ENCODE data around the gene GPR137. TPM values are rescaled to one million over a fixed set of nuclear protein-coding genes. Genes with fewer than 3 reads are reported as not detected.
A peak's percentile ranks its signal among the peaks of the same experiment; 100 is the strongest.

The GPR137 gene
- total RNA-seq, 2 experiments from 2014 or later, result 31.4 to 37.9 TPM

DNA sequence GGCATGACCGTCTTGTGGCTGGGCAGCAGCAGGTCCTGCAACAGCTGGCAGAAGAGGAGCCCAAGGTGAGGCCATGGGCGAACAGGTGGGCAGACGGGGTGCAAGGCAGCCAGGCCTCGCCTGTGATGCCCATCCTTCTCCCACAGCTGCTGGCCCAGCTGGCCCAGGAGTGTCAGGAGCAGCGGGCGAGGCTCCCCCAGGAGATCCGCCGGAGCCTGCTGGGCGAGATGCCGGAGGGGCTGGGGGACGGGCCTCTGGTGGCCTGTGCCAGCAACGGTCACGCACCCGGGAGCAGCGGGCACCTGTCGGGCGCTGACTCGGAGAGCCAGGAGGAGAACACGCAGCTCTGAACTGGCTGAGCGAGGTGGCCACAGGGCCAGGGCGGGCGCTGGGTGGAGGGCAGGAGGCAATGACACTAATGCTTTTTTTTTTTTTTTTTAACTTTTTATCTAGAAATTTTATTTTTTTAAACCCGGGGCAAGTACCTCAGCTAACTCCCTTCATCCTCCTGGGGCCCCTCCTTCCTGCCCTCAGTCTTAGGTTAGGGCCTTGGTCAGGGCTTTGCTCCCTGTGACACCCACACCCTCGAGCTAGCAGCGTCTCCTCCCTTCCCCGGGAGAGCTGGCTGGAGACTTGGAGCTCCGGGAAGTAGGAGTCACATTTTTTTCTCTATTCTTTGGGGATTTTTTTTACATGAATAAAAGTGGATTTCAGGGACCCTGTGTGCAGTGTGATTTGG is 18.3 kb upstream of the GPR137 start:
- CTCF ChIA-PET, result interaction anchor here (0.7 to 7.0 kb wide), 3 partner anchors 17 to 50 kb away, joined by 3 to 80 read pairs (median 24); partner anchors contain the start of genes CATSPERZ, ESRRA and TRMT112
- Mint-ChIP-seq H3K27ac (peak overlapping the region; percentile 89), H3K9me3 (no peaks in the 10 kb centered on the region), H3K4me3 (no peak overlapping the region), H3K36me3 (ENCODE audit: low read depth) (peaks cover 20% of the 10 kb centered on the region), H3K27me3 (no peaks in the 10 kb centered on the region), H3K4me1 (peaks cover 27% of the 10 kb centered on the region)
- POLR2A ChIA-PET, result interaction anchor here (0.9 to 6.5 kb wide), 8 partner anchors 9 to 81 kb away, joined by 5 to 161 read pairs (median 48); partner anchors contain the start of genes BAD, ESRRA, FERMT3 and GPR137
- no peak for DNase-seq

DNA sequence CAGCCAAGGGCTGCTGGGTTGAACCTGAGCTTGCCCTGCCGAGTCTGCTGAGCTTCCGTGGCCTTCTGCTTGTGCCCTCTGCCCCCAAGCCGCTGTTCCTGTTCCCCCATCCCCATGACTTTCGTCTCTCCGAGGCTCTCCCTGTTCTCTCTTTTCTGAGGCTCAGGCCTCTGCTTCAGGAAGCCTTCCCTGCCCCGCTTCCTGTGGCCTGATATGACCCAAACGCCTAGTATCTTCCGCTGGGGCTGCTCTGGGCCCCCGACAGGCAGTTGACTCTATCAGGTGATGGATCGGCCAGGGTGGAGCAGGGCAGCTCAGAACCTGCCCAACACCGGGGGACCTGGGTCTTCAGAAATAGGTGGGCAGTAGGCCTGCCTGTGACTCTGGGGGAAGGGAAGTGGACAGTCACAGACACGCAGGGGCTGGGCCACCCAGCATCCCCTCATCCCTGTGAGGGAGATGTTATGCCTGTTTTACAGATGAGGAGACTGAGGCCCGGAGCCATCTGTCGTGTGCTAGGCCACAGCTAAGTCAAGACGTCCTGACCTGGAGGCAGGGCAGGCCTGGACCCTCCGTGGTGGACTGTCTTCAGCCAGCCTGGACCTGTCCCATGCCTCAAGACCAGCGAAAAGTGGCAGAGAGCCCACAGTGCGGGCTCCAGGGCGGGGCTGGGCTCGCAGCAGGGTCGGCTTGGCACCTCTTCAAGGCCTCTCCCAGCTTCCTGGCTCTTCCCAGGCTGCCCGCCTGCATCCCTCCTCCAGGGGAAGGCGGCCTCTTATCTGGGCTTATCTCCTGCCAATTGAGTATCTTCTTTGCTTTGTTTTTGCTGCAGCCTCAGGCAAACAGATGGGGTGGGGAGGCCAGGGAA is 17.4 kb upstream of the GPR137 start:
- Mint-ChIP-seq H3K27ac (peak overlapping the region; percentile 89), H3K4me3 (peak overlapping the region; percentile 85), H3K36me3 (ENCODE audit: low read depth) (peaks cover 18% of the 10 kb centered on the region), H3K9me3 (no peaks in the 10 kb centered on the region), H3K27me3 (no peaks in the 10 kb centered on the region), H3K4me1 (peaks cover 28% of the 10 kb centered on the region)
- CTCF ChIA-PET, result interaction anchor here (1.2 to 7.0 kb wide), 9 partner anchors 9 to 81 kb away, joined by 3 to 80 read pairs (median 9); partner anchors contain the start of genes CATSPERZ, ESRRA, FKBP2 and PLCB3
- no peak for DNase-seq
- POLR2A ChIA-PET, result interaction anchor here (0.6 to 6.5 kb wide), 19 partner anchors 8 to 82 kb away, joined by 3 to 161 read pairs (median 5); partner anchors contain the start of genes BAD, CATSPERZ, ESRRA and FERMT3

DNA sequence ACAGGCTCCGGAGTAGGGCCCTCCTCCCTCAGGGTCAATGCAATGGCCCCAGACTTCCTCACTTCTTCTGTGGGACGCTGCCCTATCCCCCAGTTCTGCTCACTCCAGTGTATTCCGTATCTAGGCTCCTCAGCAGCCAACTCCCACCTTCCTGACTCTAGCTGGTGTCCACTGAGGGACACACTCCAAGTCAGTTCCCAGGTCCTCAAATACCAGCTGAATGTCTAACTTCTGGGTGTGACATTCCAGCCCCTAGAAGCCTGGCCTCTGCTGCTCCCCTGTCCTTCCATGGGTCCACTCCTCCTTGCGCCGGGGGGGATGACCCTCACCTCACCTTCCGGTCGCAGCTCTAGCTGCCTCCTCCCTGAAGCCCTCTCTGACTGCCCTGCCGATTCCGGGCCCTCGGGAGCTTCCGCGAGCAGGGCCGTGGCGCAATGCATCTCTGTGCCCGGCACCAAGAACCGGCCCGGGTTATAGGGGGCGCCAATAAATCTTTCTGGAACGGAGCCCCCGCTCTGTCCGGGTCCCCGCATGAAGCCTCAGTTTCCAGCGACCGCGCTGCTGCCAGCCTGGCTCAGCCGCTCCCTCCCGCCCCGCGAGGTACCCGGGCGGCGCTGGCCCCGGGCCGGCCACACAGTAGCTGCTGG is 16.6 kb upstream of the GPR137 start:
- no peaks in the 10 kb centered on the region for H3K27me3 Mint-ChIP-seq

DNA sequence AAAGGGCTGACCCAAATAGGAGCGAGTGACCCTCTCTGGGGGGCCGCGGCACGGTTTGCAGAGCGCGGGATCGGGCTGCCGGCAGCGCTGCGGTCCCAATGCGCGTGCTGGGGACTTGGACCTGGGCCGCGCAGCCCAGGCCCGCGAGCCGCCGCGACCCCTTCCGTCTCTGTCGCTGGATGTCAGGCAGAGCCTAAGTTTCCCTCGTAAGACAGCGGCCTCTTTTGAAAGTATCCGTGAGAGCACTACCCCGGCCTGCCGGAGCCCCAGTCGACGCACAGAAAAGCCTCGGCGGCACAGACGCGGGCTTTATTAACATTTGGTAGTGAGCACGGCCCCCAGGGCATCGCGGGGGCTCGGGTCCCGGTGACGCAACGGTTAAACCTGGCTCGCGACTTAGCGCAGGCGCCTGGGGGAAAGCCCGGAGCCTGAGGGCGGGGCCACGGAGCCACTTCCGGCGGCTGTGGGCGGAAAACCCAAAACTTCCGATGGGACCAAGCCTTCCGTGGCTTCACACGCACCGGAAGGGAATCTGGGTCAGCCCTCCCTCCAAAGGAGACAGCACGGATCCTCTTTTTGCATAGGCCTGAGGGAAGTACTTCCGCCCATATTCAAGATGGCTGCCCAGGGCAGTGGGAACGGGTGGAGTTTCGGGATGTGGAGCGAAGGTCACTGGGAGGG is 16.0 kb upstream of the GPR137 start:
- Mint-ChIP-seq H3K36me3 (ENCODE audit: low read depth) (peaks cover 18% of the 10 kb centered on the region), H3K4me1 (peaks cover 30% of the 10 kb centered on the region)

More for the DNA sequence above, 16.6 kb upstream of the GPR137 start:
- ChIA-PET POLR2A (interaction anchor here (0.6 to 6.5 kb wide), 18 partner anchors 9 to 83 kb away, joined by 3 to 161 read pairs (median 5); partner anchors contain the start of genes BAD, CATSPERZ, ESRRA and FERMT3), CTCF (interaction anchor here (1.2 to 7.0 kb wide), 10 partner anchors 8 to 82 kb away, joined by 3 to 80 read pairs (median 8); partner anchors contain the start of genes CATSPERZ, ESRRA, FKBP2 and PLCB3)
- DNase-seq, result peak; percentile 60
- Mint-ChIP-seq H3K9me3 (no peaks in the 10 kb centered on the region), H3K4me1 (peaks cover 30% of the 10 kb centered on the region), H3K27ac (peak overlapping the region; percentile 89), H3K4me3 (peak overlapping the region; percentile 85), H3K36me3 (ENCODE audit: low read depth) (peaks cover 18% of the 10 kb centered on the region)

DNA sequence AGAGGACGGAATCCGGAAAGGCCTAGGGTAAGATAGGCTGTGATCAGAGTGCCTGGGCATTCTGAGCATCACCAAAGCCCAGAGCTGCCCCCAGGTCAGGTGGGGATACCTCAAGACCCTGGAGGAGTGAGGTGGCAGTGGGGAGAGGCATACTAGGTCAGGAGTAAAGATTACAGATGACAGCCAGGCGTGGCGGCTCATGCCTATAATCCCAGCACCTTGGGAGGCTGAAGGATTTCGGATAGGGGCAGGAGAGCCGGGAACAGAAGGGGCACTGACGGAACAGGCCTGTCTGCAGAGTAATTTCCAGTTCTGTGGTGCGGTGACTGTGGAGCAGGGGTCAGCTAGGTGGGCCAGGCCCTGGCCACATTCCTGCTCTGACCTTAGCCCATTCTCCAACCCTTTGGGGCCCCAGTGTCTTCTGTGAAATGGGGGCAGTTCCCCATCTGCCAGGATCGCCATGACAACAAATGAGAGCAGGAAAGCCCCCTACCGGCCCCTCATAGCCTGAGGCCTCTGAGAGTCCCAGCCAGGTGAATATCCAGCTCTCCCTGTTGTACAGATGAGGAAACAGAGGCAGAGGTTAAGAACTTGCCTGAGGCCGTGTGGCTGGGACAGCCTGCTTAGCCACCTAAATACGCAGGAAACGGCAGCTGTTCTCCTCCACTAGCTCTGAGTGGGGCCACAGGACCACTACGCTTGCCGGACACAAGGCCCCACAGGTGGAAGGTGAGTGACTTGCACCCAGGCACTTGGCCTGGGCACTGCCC is 10.4 kb upstream of the GPR137 start:
- Mint-ChIP-seq H3K4me1 (peaks cover 17% of the 10 kb centered on the region), H3K36me3 (ENCODE audit: low read depth) (peaks cover 15% of the 10 kb centered on the region), H3K27ac (no peak overlapping the region), H3K4me3 (no peak overlapping the region), H3K27me3 (no peaks in the 10 kb centered on the region), H3K9me3 (no peaks in the 10 kb centered on the region)
- ChIA-PET CTCF (interaction anchor here (0.7 to 1.2 kb wide), 2 partner anchors 17 to 56 kb away, joined by 3 to 4 read pairs; no protein-coding TSS in a partner anchor), POLR2A (interaction anchor here (1.4 to 2.3 kb wide), 2 partner anchors 10 to 14 kb away, joined by 6 to 8 read pairs; partner anchors contain the start of genes BAD and GPR137)
- no peak for DNase-seq

More for the DNA sequence above, 16.0 kb upstream of the GPR137 start:
- POLR2A ChIA-PET, result interaction anchor here (0.7 to 6.5 kb wide), 22 partner anchors 9 to 865 kb away, joined by 3 to 161 read pairs (median 4); partner anchors contain the start of genes BAD, CATSPERZ, DNAJC4 and ESRRA
- CTCF ChIA-PET, result interaction anchor here (0.9 to 7.0 kb wide), 14 partner anchors 8 to 84 kb away, joined by 3 to 80 read pairs (median 5); partner anchors contain the start of genes BAD, CATSPERZ, ESRRA and FKBP2
- DNase-seq, result peak; percentile 98
- Mint-ChIP-seq H3K27me3 (no peaks in the 10 kb centered on the region), H3K9me3 (no peaks in the 10 kb centered on the region), H3K4me3 (peak overlapping the region; percentile 85), H3K27ac (peak overlapping the region; percentile 89)

DNA sequence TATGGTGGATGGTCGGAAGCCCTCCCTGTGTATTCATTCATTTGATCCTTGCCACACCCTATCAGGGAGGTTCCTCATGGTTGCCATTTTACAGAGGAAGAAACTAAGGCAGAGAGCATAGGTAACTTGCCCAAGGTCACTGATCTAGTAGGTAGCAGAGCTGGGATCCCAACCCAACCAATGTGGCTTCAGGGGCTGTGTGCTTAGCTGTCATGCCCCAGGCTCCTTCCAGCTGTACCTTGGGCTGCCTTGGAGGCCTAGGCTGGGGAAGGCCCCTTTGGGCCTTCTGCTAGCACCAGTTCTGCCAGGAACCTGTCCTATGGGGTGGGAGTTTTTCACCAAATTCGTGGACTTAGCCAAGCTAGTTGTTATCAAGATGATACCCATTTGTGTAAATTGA is 9.8 kb upstream of the GPR137 start:
- Mint-ChIP-seq H3K4me3 (no peak overlapping the region), H3K36me3 (ENCODE audit: low read depth) (peaks cover 14% of the 10 kb centered on the region), H3K27me3 (no peaks in the 10 kb centered on the region), H3K27ac (no peak overlapping the region), H3K4me1 (peaks cover 15% of the 10 kb centered on the region), H3K9me3 (no peaks in the 10 kb centered on the region)
- no peak for DNase-seq
- POLR2A ChIA-PET, result interaction anchor here (1.4 to 2.3 kb wide), 2 partner anchors 9 to 14 kb away, joined by 6 to 8 read pairs; partner anchors contain the start of genes BAD and GPR137
- CTCF ChIA-PET, result no interaction called here

DNA sequence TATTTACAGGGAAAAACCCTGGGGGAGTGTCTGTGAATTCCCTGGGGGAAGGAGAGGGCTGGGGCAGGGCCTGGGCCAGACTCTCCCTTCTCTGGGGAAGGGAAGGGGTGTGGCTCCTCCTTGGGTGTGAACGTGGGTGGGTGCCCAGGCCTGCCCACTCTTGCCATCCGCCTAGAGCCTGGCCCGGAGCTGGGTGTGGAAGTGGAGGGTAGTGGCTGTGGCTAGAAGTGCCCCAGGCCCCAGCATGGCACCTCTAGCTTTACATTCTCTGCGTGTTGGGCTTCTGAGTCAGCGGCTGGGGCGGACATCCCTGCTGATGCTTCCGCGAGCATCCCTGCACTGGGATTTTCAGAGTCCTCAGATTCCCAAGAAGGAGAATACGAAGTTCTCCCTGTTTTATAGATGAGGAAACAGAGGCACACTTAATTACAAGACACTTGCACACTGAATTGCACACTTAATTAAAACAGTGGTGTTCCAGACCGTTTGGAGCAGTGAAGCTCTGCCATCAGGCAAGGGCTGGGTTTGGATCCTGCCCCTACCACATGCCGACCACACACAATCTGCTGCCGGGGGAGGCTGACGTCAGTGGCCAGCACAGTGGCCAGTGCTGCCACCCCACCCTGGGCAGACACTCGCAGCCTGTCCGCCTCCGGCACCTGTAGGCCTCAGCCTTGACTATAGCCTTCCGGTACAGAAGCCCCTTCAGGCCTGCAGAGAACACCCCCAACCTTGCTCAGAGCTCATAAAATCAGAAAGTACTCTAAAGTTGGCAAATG is 8.8 kb upstream of the GPR137 start:
- Mint-ChIP-seq H3K4me3 (no peak overlapping the region), H3K36me3 (ENCODE audit: low read depth) (peaks cover 20% of the 10 kb centered on the region), H3K9me3 (no peaks in the 10 kb centered on the region), H3K4me1 (peaks cover 19% of the 10 kb centered on the region), H3K27me3 (no peaks in the 10 kb centered on the region), H3K27ac (no peak overlapping the region)
- POLR2A ChIA-PET, result interaction anchor here (1.4 to 2.3 kb wide), 2 partner anchors 8 to 13 kb away, joined by 6 to 8 read pairs; partner anchors contain the start of genes BAD and GPR137
- no peak for DNase-seq
- CTCF ChIA-PET, result interaction anchor here (0.8 to 1.0 kb wide), 3 partner anchors 8 to 28 kb away, joined by 3 to 4 read pairs (median 3); no protein-coding TSS in a partner anchor

DNA sequence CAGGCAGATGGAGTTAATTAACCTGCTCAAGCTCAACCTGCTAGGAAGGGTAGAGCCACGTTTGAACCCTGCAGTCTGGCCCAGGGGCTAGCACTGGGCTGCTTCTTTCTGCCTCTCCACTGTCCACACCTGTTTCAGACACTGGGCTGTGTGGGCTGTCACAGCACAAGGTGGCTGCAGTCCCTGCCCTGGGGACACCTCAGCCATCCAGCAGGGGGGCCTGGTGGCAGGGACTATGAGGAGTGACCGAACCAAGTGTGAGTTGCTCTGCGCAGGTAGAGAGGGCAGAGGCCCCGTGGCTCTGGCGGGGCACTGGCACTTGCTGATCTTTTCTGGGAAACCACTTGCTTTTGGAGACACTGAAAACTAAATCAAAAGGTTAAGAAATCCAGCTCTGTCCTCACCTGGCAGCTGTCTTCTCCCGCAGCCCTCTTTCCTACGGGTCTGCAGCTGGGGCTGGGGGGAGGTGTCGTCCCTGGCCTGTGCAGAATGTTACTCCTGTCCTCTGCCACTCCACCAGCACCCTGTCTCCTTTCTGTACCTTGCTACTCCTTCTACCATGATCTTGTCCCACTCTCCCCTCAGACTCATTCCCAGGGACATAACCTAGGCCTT is 7.0 kb upstream of the GPR137 start:
- Mint-ChIP-seq H3K4me1 (peaks cover 23% of the 10 kb centered on the region), H3K4me3 (no peak overlapping the region), H3K27me3 (no peaks in the 10 kb centered on the region), H3K9me3 (no peaks in the 10 kb centered on the region), H3K27ac (no peak overlapping the region), H3K36me3 (ENCODE audit: low read depth) (peaks cover 21% of the 10 kb centered on the region)
- CTCF ChIA-PET, result interaction anchor here (2.0 kb wide), 1 partner anchor 22 kb away, joined by 8 read pairs; no protein-coding TSS in a partner anchor
- no peak for DNase-seq
- POLR2A ChIA-PET, result interaction anchor here (11.0 kb wide), 1 partner anchor 9 kb away, joined by 161 read pairs; no protein-coding TSS in a partner anchor

DNA sequence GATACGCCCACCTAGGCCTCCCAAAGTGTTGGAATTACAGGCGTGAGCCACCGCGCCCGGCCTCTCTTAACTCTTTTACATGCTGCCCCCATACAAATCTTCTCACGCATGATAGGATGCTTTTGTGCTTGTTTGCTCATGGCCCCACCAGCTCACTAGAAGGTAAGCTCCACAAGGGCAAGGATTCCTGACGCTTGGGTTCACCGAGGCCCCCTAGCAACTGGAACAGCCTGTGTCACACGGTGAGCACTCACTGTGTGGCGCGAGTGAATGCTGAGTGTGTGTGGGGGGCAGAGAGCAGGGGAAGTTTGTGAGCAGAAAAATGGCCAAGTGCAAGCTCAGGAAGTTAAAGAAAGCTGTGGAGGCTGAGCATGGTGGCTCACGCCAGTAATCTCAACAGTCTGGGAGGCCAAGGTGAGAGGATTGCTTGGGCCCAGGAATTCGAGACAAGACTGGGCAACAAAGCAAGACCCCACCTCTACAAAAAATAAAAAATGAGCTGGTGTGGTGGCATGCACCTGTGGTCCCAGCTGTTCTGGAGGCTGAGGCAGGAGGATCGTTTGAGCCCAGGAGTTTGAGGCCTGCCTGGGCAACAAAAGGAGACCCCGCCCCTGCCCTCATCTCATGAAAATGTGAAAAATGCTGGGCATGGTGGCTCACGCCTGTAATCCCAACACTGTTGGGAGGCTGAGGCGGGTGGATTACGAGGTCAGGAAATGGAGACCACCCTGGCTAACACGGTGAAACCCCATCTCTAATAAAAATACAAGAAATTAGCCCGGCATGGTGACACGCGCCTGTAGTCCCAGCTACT is 3.5 kb upstream of the GPR137 start:
- DNase-seq, result no peak
- H3K9me3 Mint-ChIP-seq, result no peaks in the 10 kb centered on the region
- no peak overlapping the region for H3K4me3 Mint-ChIP-seq
- peaks cover 33% of the 10 kb centered on the region for H3K4me1 Mint-ChIP-seq
- ChIA-PET POLR2A (interaction anchor here (5.7 to 11.0 kb wide), 2 partner anchors 12 to 22 kb away, joined by 41 to 161 read pairs; partner anchors contain the start of gene ESRRA), CTCF (interaction anchor here (4.4 to 4.7 kb wide), 2 partner anchors 11 to 76 kb away, joined by 27 to 36 read pairs; partner anchors contain the start of gene FERMT3)
- peaks cover 16% of the 10 kb centered on the region for H3K36me3 Mint-ChIP-seq (ENCODE audit: low read depth)
- no peaks in the 10 kb centered on the region for H3K27me3 Mint-ChIP-seq
- H3K27ac Mint-ChIP-seq, result no peak overlapping the region
